CD8-positive, alpha-beta memory T cell (primary cell): ENCODE measurements around the gene TNFSF9. TPM values are rescaled to one million over a fixed set of nuclear protein-coding genes. Genes with fewer than 3 reads are reported as not detected.

Experiments used
- CTCF ChIA-PET: fragments of 350-600 bp; sonication (Branson Sonifier 250); formaldehyde crosslinking; loops from one replicate; lab custom pipeline; 2021; ENCODE audit warnings: antibody characterized with exemption; lab: Charles Lee
- POLR2A ChIA-PET: fragments of 350-600 bp; sonication (Branson Sonifier 250); formaldehyde crosslinking; loops from one replicate; lab custom pipeline; 2021; ENCODE audit warnings: antibody characterized with exemption; lab: Charles Lee
- DNase-seq, 5 donors: peaks; one replicate each; pipeline versions ENCODE4 v3.0.0 to v3.0.0-alpha.2; 2020 to 2022; ENCODE audit warnings: mixed read lengths in 1 of 5
- H3K27ac ChIP-seq: one replicate; pipeline ENCODE4 v1.7.0; 2013; ENCODE audit warnings: low read depth, mild to moderate bottlenecking, low read length, moderate library complexity
- H3K27me3 ChIP-seq: 2 replicates; pipeline ENCODE4 v1.7.0; 2013; ENCODE audit warnings: low read length, mild to moderate bottlenecking; ENCODE audit not compliant: insufficient read depth, poor library complexity, severe bottlenecking
- H3K36me3 ChIP-seq: 2 replicates; pipeline ENCODE4 v1.7.0; 2013; ENCODE audit warnings: mild to moderate bottlenecking, low read length, moderate library complexity; ENCODE audit not compliant: insufficient read depth
- H3K4me1 ChIP-seq: 2 replicates; pipeline ENCODE4 v1.7.0; 2013; ENCODE audit warnings: mild to moderate bottlenecking, low read length, moderate library complexity; ENCODE audit not compliant: insufficient read depth
- H3K4me3 ChIP-seq: 2 replicates; pipeline ENCODE4 v1.7.0; 2013; ENCODE audit warnings: mild to moderate bottlenecking, low read length
- H3K9me3 ChIP-seq: 2 replicates; pipeline ENCODE4 v1.7.0; 2013; ENCODE audit warnings: mild to moderate bottlenecking, low read length
- H3K27ac Mint-ChIP-seq, 8 donors: one replicate each; pipeline ENCODE4 v1.8.0; 2020 to 2021; ENCODE audit warnings: mixed read lengths in 8 of 8, mild to moderate bottlenecking in 6 of 8, inconsistent platforms in 3 of 8, moderate library complexity in 3 of 8
- H3K27me3 Mint-ChIP-seq, 2 donors: one replicate each; pipeline ENCODE4 v1.8.0; 2020 to 2021; ENCODE audit warnings: mixed read lengths in 2 of 2, mild to moderate bottlenecking in 1 of 2, moderate library complexity in 1 of 2
- H3K36me3 Mint-ChIP-seq, 3 donors: one replicate each; pipeline ENCODE4 v1.8.0; 2020 to 2021; ENCODE audit warnings: mixed read lengths in 3 of 3, inconsistent platforms in 1 of 3, mild to moderate bottlenecking in 1 of 3
- H3K4me1 Mint-ChIP-seq, 3 donors: one replicate each; pipeline ENCODE4 v1.8.0; 2020 to 2021; ENCODE audit warnings: mixed read lengths in 3 of 3, inconsistent platforms in 1 of 3, mild to moderate bottlenecking in 1 of 3
- H3K4me3 Mint-ChIP-seq, 7 donors: one replicate each; pipeline ENCODE4 v1.8.0; 2020 to 2021; ENCODE audit warnings: mixed read lengths in 7 of 7, mild to moderate bottlenecking in 6 of 7, moderate library complexity in 4 of 7, inconsistent platforms in 2 of 7
- H3K9me3 Mint-ChIP-seq, 5 donors: one replicate each; pipeline ENCODE4 v1.8.0; 2020 to 2022; ENCODE audit warnings: mixed read lengths in 5 of 5, mild to moderate bottlenecking in 3 of 5, moderate library complexity in 2 of 5, inconsistent platforms in 1 of 5
- polyA plus RNA-seq: library from polyadenylated mRNA; unstranded; fragments of 300-500 nt; fragmentation: Illumina TruSeq; gene quantifications from one replicate; pipeline ENCODE4 v1.2.3, GENCODE V29; 2021
- total RNA-seq, 2 experiments: library from RNA; stranded (reverse); gene quantifications; one replicate each; pipeline ENCODE4 v1.2.3, GENCODE V29; 2021

TNFSF9 gene
- total and polyA plus RNA-seq, 3 experiments from 2014 or later: 4.5 to 12.1 (median 11.3) TPM

DNA sequence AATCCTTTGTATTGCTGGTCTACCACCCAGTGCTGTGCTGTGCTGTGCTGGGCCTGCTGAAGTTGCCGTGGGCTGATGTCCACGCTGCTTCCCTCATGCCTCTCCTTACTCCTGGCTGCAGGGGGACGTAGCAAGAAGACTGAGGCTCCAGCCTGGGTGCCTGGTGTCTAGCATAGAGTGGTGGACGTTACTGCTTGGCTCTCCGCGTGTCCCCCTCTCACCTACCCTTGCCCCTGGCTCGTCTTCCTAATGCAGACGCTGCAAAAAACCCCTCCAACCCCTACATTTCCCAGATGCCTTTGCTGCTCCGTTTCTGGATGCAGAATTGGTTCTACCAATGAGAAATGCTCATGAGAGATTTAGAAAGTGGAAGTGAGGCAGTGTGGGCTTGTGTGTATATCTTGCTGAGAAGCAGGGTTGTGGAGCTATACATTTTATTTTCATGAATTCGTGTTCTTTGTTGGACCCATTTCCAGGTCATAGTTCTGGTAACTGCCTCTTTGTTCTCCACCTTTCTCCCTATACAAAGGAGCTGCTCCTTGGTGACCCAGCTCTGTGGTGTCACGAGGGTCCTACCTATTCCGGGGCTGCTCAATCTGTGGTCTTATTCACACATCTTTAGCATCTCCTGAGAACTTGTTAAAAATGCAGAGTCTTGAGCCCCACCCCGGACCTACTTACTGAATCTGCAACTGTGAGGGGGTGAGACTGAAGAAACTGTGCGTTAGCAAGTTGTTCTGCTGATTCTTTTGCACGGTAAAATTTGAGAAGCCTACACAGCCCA lies 41.4 kb upstream of the TNFSF9 start:
- Mint-ChIP-seq H3K4me3 (peak overlapping the region; percentile 74 to 93 (median 86)), H3K27ac (peak overlapping the region; percentile 60 to 98 (median 90)), H3K9me3 (peaks cover 0 to 2% (median 0%) of the 10 kb centered on the region in 5 donors), H3K27me3 (no peaks in the 10 kb centered on the region), H3K4me1 (peaks cover 13 to 14% (median 14%) of the 10 kb centered on the region in 3 donors), H3K36me3 (peaks cover 0 to 4% (median 0%) of the 10 kb centered on the region in 3 donors)
- H3K4me3 ChIP-seq: peak overlapping the region; percentile 37
- H3K27me3 ChIP-seq: no peaks in the 10 kb centered on the region
- ChIA-PET CTCF (no interaction called here), POLR2A (interaction anchor here (1.3 kb wide), 1 partner anchor 8 kb away, joined by 8 read pairs; the partner anchor contains the start of gene DENND1C)
- H3K36me3 ChIP-seq: no peaks in the 10 kb centered on the region
- peaks cover 8% of the 10 kb centered on the region for H3K4me1 ChIP-seq
- no peak overlapping the region for H3K27ac ChIP-seq
- H3K9me3 ChIP-seq: no peaks in the 10 kb centered on the region
- no peak for DNase-seq

DNA sequence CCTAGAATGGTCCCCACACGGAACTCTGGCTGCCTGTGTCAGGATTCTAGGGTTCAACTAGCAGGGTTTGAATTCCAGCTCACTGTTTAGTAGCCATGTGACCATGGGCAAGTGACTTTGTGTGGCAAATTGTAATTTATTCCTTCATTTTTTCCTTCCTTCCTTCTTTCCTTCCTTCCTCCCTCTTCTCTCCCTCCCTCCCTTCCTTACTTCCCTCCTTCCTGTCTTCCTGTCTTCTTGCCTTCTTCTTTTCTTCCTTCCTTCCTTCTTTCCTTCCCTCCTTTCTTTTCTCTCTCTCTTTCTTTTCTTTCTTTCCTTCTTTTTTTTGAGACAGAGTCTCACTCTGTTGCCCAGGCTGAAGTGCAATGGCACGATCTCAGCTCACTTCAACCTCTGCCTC lies 40.7 kb upstream of the TNFSF9 start:
- Histone ChIP-seq H3K9me3 (no peaks in the 10 kb centered on the region), H3K27me3 (no peaks in the 10 kb centered on the region), H3K4me1 (peaks cover 8% of the 10 kb centered on the region), H3K36me3 (no peaks in the 10 kb centered on the region), H3K27ac (no peak overlapping the region), H3K4me3 (peak overlapping the region; percentile 37)
- ChIA-PET POLR2A (interaction anchor here (1.3 kb wide), 1 partner anchor 9 kb away, joined by 8 read pairs; the partner anchor contains the start of gene DENND1C), CTCF (interaction anchor here (0.8 kb wide), 1 partner anchor 34 kb away, joined by 3 read pairs; no protein-coding TSS in a partner anchor)
- no peaks in the 10 kb centered on the region for H3K27me3 Mint-ChIP-seq
- H3K4me3 Mint-ChIP-seq: peak overlapping the region; percentile 74 to 93 (median 86)
- peaks cover 13 to 14% (median 14%) of the 10 kb centered on the region in 3 donors for H3K4me1 Mint-ChIP-seq
- H3K36me3 Mint-ChIP-seq: peaks cover 0 to 8% (median 0%) of the 10 kb centered on the region in 3 donors
- H3K27ac Mint-ChIP-seq: peak overlapping the region; percentile 60 to 98 (median 90)
- no peak for DNase-seq
- peaks cover 0 to 2% (median 0%) of the 10 kb centered on the region in 5 donors for H3K9me3 Mint-ChIP-seq

DNA sequence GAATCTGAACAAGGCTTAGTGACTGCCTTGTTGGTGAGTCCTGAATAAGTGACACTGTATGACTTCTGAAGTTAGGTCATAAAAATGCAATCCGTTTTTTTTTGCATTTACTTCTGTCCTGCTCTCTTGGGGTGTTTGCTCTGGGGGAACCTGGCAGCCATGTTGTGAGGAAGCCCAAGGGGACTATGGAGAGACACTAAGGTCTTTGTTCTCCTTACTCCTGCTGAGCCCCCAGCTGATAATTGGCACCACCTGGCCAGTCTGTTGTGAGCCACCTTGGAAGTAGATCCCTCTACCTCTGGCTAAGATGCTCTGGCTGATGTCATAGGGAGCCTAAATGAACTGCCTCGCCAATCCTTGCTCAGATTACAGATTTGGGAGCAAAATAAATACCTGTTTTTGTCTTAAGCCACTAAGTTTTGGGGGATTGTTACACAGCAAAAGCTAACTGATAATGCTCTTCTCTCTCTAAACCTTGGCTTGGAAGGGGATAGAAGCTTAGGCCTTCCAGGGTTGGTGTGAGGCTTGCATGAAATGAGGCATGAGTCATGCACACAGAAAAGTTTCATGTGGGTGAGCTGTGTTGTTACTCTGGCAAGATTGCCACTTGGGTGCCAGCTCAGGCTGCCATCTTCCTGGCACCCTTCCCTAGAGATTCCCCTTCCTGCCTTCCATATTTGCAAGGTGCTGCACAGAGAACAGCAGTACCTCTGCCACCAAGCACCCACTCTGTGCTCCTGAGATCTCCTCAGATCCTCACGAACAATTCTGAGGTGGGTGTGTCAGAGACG lies 38.8 kb upstream of the TNFSF9 start:
- no peak for DNase-seq
- peak overlapping the region in 2 of 7 donors; percentile 28 to 48 for H3K4me3 Mint-ChIP-seq
- peaks cover 13 to 14% (median 14%) of the 10 kb centered on the region in 3 donors for H3K4me1 Mint-ChIP-seq
- ChIA-PET CTCF (interaction anchor here (1.0 kb wide), 2 partner anchors 10 to 19 kb away, joined by 3 read pairs; partner anchors contain the start of gene DENND1C), POLR2A (interaction anchor here (1.0 kb wide), 1 partner anchor 10 kb away, joined by 5 read pairs; no protein-coding TSS in a partner anchor)
- no peaks in the 10 kb centered on the region for H3K27me3 Mint-ChIP-seq
- H3K36me3 Mint-ChIP-seq: peaks cover 0 to 14% (median 0%) of the 10 kb centered on the region in 3 donors
- no peaks in the 10 kb centered on the region for H3K27me3 ChIP-seq
- peak overlapping the region in 2 of 8 donors; percentile 29 to 74 for H3K27ac Mint-ChIP-seq
- H3K9me3 ChIP-seq: no peaks in the 10 kb centered on the region
- H3K9me3 Mint-ChIP-seq: peaks cover 0 to 2% (median 0%) of the 10 kb centered on the region in 5 donors
- no peak overlapping the region for H3K27ac ChIP-seq
- peaks cover 8% of the 10 kb centered on the region for H3K4me1 ChIP-seq
- H3K36me3 ChIP-seq: no peaks in the 10 kb centered on the region
- H3K4me3 ChIP-seq: no peak overlapping the region

DNA sequence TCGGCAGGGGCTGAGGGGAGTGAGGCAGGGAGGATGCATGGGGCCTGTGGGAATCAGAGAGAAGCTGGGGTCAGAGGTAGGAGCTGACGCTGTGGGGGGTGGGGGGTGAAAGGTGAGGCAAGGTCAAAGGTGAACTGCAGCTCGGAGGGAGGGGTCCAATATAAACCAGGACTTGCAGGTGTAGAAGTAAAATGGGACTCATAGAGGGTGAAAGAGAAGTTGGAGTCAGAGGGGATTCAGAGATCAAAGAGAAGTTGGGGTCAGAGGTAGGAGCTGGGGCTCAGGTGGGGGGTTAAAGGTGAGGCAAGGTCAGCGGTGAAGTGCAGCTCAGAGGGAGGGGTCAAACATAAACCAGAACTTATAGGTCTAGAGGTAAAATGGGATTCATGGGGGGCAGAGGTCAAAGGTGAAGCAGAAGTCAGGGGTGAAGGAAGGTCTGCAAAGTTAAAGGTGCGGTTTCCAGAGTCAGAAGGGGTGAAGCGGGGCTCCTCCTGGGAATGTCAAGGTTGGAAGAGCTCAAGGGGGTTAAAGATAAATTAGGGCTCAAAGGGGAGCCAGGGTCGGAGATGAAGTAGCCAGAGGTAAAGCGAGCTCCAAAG lies 36.3 kb upstream of the TNFSF9 start:
- H3K4me3 ChIP-seq: no peak overlapping the region
- CTCF ChIA-PET: no interaction called here
- no peak overlapping the region for H3K27ac ChIP-seq
- peaks cover 0 to 2% (median 0%) of the 10 kb centered on the region in 5 donors for H3K9me3 Mint-ChIP-seq
- no peaks in the 10 kb centered on the region for H3K27me3 Mint-ChIP-seq
- no peaks in the 10 kb centered on the region for H3K9me3 ChIP-seq
- H3K36me3 Mint-ChIP-seq: peaks cover 0 to 19% (median under 1%) of the 10 kb centered on the region in 3 donors
- peaks cover 8 to 19% (median 14%) of the 10 kb centered on the region in 3 donors for H3K4me1 Mint-ChIP-seq
- H3K27me3 ChIP-seq: no peaks in the 10 kb centered on the region
- DNase-seq: no peak
- no peaks in the 10 kb centered on the region for H3K36me3 ChIP-seq
- peak overlapping the region in 1 of 7 donors; percentile 46 for H3K4me3 Mint-ChIP-seq
- peaks cover 8% of the 10 kb centered on the region for H3K4me1 ChIP-seq
- POLR2A ChIA-PET: no interaction called here
- H3K27ac Mint-ChIP-seq: no peak overlapping the region

DNA sequence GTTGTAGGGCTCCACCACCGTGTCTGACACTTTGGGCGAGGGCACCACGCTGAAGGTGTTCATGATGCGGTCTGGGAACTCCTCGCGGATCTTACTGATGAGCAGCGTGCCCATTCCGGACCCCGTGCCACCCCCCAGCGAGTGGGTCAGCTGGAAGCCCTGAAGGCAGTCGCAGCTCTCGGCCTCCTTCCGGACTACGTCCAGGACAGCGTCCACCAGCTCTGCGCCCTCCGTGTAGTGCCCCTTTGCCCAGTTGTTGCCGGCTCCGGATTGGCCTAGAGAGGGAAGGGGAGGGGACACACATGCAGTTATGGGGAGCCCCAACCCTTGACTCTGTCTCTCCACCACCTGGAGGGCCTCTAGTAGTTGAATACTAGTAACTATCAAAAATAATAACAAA lies 34.9 kb upstream of the TNFSF9 start:
- ChIA-PET POLR2A (no interaction called here), CTCF (interaction anchor here (1.1 kb wide), 1 partner anchor 13 kb away, joined by 3 read pairs; no protein-coding TSS in a partner anchor)
- Mint-ChIP-seq H3K27ac (peak overlapping the region in 2 of 8 donors; percentile 36 to 38), H3K9me3 (peaks cover 0 to 2% (median 0%) of the 10 kb centered on the region in 5 donors), H3K36me3 (peaks cover 0 to 20% (median 1%) of the 10 kb centered on the region in 3 donors), H3K4me1 (peaks cover under 1 to 19% (median 5%) of the 10 kb centered on the region in 3 donors), H3K4me3 (no peak overlapping the region), H3K27me3 (no peaks in the 10 kb centered on the region)
- Histone ChIP-seq H3K36me3 (no peaks in the 10 kb centered on the region), H3K27ac (no peak overlapping the region), H3K4me3 (no peak overlapping the region), H3K27me3 (no peaks in the 10 kb centered on the region), H3K9me3 (no peaks in the 10 kb centered on the region), H3K4me1 (no peaks in the 10 kb centered on the region)
- no peak for DNase-seq

DNA sequence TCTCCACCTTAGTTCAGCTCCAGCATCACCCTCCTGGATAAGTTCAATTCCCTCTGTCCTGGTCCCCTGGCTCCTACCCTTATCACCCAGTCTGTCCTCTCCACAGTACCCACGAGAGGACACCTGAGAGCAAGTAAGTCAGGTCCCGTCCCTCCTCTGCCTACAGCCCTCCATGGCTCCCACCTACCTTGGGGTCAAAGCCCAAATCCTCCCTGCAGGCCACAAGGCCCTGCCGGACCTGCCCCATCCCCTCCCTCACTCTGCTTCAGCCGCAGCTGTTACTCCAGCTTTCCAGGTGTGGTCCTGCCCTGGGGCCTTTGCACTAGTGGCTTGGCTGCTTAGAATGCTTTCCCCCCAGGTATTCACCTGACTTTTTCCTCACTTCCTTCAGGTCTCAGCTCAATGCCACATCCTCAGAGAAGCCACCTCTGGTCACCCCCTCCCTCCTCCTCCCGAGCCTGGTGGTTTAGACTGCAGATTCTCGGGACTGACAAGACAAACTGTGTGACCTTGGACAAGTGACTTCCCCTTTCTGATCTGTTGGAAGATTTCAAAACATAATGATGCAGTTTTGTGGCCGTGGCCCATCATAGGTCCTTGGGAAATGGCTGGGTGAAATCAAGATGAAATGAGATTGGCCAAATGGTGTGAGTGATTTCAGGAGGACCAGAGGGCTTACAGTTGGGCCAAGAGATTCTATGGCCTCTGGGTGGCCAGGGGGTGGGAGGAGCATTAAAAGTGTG lies 32.4 kb upstream of the TNFSF9 start:
- Histone ChIP-seq H3K27ac (no peak overlapping the region), H3K4me1 (peaks cover 4% of the 10 kb centered on the region), H3K36me3 (no peaks in the 10 kb centered on the region), H3K27me3 (no peaks in the 10 kb centered on the region), H3K4me3 (no peak overlapping the region), H3K9me3 (no peaks in the 10 kb centered on the region)
- Mint-ChIP-seq H3K4me3 (peak overlapping the region in 1 of 7 donors; percentile 36), H3K27ac (peak overlapping the region in 4 of 8 donors; percentile 3 to 66 (median 28)), H3K27me3 (peaks cover 0 to 2% of the 10 kb centered on the region in 2 donors), H3K36me3 (peaks cover 0 to 20% (median 1%) of the 10 kb centered on the region in 3 donors), H3K4me1 (peaks cover 8 to 31% (median 10%) of the 10 kb centered on the region in 3 donors), H3K9me3 (no peaks in the 10 kb centered on the region)
- ChIA-PET CTCF (no interaction called here), POLR2A (interaction anchor here (0.7 kb wide), 1 partner anchor 20 kb away, joined by 7 read pairs; no protein-coding TSS in a partner anchor)
- DNase-seq: no peak
